ENCODE measurements around the gene HSF5. TPM values are rescaled to one million over a fixed set of nuclear protein-coding genes. Genes with fewer than 3 reads are reported as not detected.

Gene HSF5
- polyA plus RNA-seq, 3 donors = 0.07 TPM; not detected in 2

GRCh38 chr17:58388302-58389190, 99.7 kb downstream of the HSF5 start:
- Histone ChIP-seq H3K27ac (ENCODE audit: low read depth in 1 of 2, low read length in 2 of 2) (no peak overlapping the region), H3K4me1 (ENCODE audit: control insufficient read depth in 1 of 2, insufficient read depth in 2 of 2, low read length in 2 of 2) (peaks cover 10 to 11% of the 10 kb centered on the region in 2 donors), H3K4me2 (replicated peaks; ENCODE audit: extremely low read depth, low read length, poor library complexity, severe bottlenecking) (no peak overlapping the region), H3K79me2 (ENCODE audit: insufficient read depth, low read length) (no peaks in the 10 kb centered on the region), H4K20me1 (ENCODE audit: insufficient read depth, low read length) (no peaks in the 10 kb centered on the region), H3K9ac (ENCODE audit: insufficient read depth, low read length, poor library complexity, severe bottlenecking) (no peak overlapping the region), H3K4me3 (replicated peaks in 1 of 3; ENCODE audit: low read depth in 2 of 3, low read length in 3 of 3) (no peak overlapping the region), H2AFZ (ENCODE audit: insufficient read depth, low read depth, low read length, poor library complexity, severe bottlenecking) (no peak overlapping the region), H3K36me3 (replicated peaks in 1 of 2; ENCODE audit: control insufficient read depth in 1 of 2, insufficient read depth in 2 of 2, low read length in 2 of 2) (no peaks in the 10 kb centered on the region), H3K27me3 (ENCODE audit: control insufficient read depth in 2 of 2, insufficient read depth in 2 of 2, low read length in 2 of 2) (peaks cover 0 to 5% of the 10 kb centered on the region in 2 donors), H3K9me3 (replicated peaks in 1 of 2; ENCODE audit: control insufficient read depth in 1 of 2, insufficient read depth in 1 of 2, low read length in 2 of 2) (no peaks in the 10 kb centered on the region)
- Mint-ChIP-seq H3K4me1 (peaks cover 22% of the 10 kb centered on the region), H3K4me3 (no peak overlapping the region), H3K9me3 (peaks cover 0 to 3% (median 0%) of the 10 kb centered on the region in 7 donors), H3K27ac (no peak overlapping the region), H3K36me3 (no peaks in the 10 kb centered on the region), H3K27me3 (ENCODE audit: low read depth in 3 of 3) (peaks cover 8 to 25% (median 10%) of the 10 kb centered on the region in 3 donors)
- intact Hi-C loops (cut with micrococcal nuclease) = no loop called here
- DNase-seq = no peak
- TF ChIP-seq CTCF (IDR thresholded peaks at IDR 0.05) = no peak
- 70% methylated on average over 2 of the region's 3 CpGs for WGBS (ENCODE audit: insufficient coverage)

- H3K79me2 ChIP-seq (ENCODE audit: insufficient read depth, low read length) = no peaks in the 10 kb centered on the region
- no peak overlapping the region for H3K4me3 ChIP-seq (replicated peaks in 1 of 3; ENCODE audit: low read depth in 2 of 3, low read length in 3 of 3)
Observed at GRCh38 chr17:58387834-58388233, 100.4 kb downstream of the HSF5 start.

More at GRCh38 chr17:58387834-58388233, 100.4 kb downstream of the HSF5 start:
- peaks cover 10 to 25% (median 10%) of the 10 kb centered on the region in 3 donors for H3K27me3 Mint-ChIP-seq (ENCODE audit: low read depth in 3 of 3)
- peaks cover 0 to 3% (median 0%) of the 10 kb centered on the region in 7 donors for H3K9me3 Mint-ChIP-seq
- Histone ChIP-seq H3K9ac (ENCODE audit: insufficient read depth, low read length, poor library complexity, severe bottlenecking) (no peak overlapping the region), H3K4me2 (replicated peaks; ENCODE audit: extremely low read depth, low read length, poor library complexity, severe bottlenecking) (no peak overlapping the region), H3K27ac (ENCODE audit: low read depth in 1 of 2, low read length in 2 of 2) (no peak overlapping the region), H3K4me1 (ENCODE audit: control insufficient read depth in 1 of 2, insufficient read depth in 2 of 2, low read length in 2 of 2) (peaks cover 10 to 11% of the 10 kb centered on the region in 2 donors), H2AFZ (ENCODE audit: insufficient read depth, low read depth, low read length, poor library complexity, severe bottlenecking) (no peak overlapping the region), H3K9me3 (replicated peaks in 1 of 2; ENCODE audit: control insufficient read depth in 1 of 2, insufficient read depth in 1 of 2, low read length in 2 of 2) (no peaks in the 10 kb centered on the region), H4K20me1 (ENCODE audit: insufficient read depth, low read length) (no peaks in the 10 kb centered on the region), H3K27me3 (ENCODE audit: control insufficient read depth in 2 of 2, insufficient read depth in 2 of 2, low read length in 2 of 2) (peaks cover 0 to 5% of the 10 kb centered on the region in 2 donors), H3K36me3 (replicated peaks in 1 of 2; ENCODE audit: control insufficient read depth in 1 of 2, insufficient read depth in 2 of 2, low read length in 2 of 2) (no peaks in the 10 kb centered on the region)
- no peak overlapping the region for H3K4me3 Mint-ChIP-seq
- no CpG with 5 or more reads among the region's 1 CpG for WGBS (ENCODE audit: insufficient coverage)
- intact Hi-C loops (cut with micrococcal nuclease) = no loop called here
- no peak for DNase-seq
- TF ChIP-seq CTCF (IDR thresholded peaks at IDR 0.05) = no peak
- H3K4me1 Mint-ChIP-seq = peaks cover 22% of the 10 kb centered on the region
- H3K27ac Mint-ChIP-seq = no peak overlapping the region
- no peaks in the 10 kb centered on the region for H3K36me3 Mint-ChIP-seq

All from CD14-positive monocyte (primary cell).